ENCODE data around the gene FXYD2. TPM values are rescaled to one million over a fixed set of nuclear protein-coding genes. Genes with fewer than 3 reads are reported as not detected.

The FXYD2 gene
- total RNA-seq, 1 donor from 2014 or later, result 1.6 TPM

Other genes with a start within 250 kb of the FXYD2 start
- gene DSCAML1, start 27.5 kb downstream of the FXYD2 start, total RNA-seq, result 0.81 TPM
- 41.8 TPM for gene FXYD6, start 51.9 kb upstream of the FXYD2 start, total RNA-seq
- 1.9 TPM for gene TMPRSS13, start 104.7 kb upstream of the FXYD2 start, total RNA-seq
- gene IL10RA, start 161.7 kb upstream of the FXYD2 start, total RNA-seq, result 22.4 TPM

All from ureter (tissue), 1 donor.